GM18508 (cell line): Measurements from ENCODE around the gene BAZ1B.
"Not testable (repeated sequence)": the region's sequence is repeated elsewhere in the genome, so short reads cannot be mapped to it uniquely, and the experiment has no call there.

Source experiments
- ATAC-seq: cut with Tn5 transposase; IDR thresholded peaks from one replicate; pipeline ENCODE4 v1.9.1; 2021; ENCODE audit warnings: moderate number of reproducible peaks; ENCODE audit not compliant: insufficient read depth, unreplicated experiment

The BAZ1B gene

GRCh38 chr7:73448609-73449008 is 73.5 kb downstream of the BAZ1B start:
- ATAC-seq = no peak

GRCh38 chr7:73447121-73447733 is 74.9 kb downstream of the BAZ1B start:
- no peak for ATAC-seq

GRCh38 chr7:73446682-73447081 is 75.4 kb downstream of the BAZ1B start:
- no peak for ATAC-seq

GRCh38 chr7:73443548-73444255 is 78.4 kb downstream of the BAZ1B start:
- ATAC-seq = no peak

GRCh38 chr7:73442903-73443500 is 79.1 kb downstream of the BAZ1B start:
- ATAC-seq = no peak

- ATAC-seq = no peak
Observed at GRCh38 chr7:73442222-73442902, 79.7 kb downstream of the BAZ1B start.

- ATAC-seq = no peak
Observed at GRCh38 chr7:73439410-73439704, 82.7 kb downstream of the BAZ1B start.

- ATAC-seq = no peak
Observed at GRCh38 chr7:73438547-73439409, 83.3 kb downstream of the BAZ1B start.

GRCh38 chr7:73437621-73438416 is 84.3 kb downstream of the BAZ1B start:
- no peak for ATAC-seq

GRCh38 chr7:73437091-73437490 is 85.0 kb downstream of the BAZ1B start:
- ATAC-seq = no peak

GRCh38 chr7:73436031-73436929 is 85.8 kb downstream of the BAZ1B start:
- ATAC-seq = no peak

- ATAC-seq = no peak
Observed at GRCh38 chr7:73435471-73436009, 86.6 kb downstream of the BAZ1B start.

GRCh38 chr7:73434701-73435069 is 87.4 kb downstream of the BAZ1B start:
- ATAC-seq = no peak

- ATAC-seq = no peak
Observed at GRCh38 chr7:73433924-73434700, 88.0 kb downstream of the BAZ1B start.

GRCh38 chr7:73432676-73433075 is 89.4 kb downstream of the BAZ1B start:
- ATAC-seq = no peak

GRCh38 chr7:73431041-73431835 is 90.9 kb downstream of the BAZ1B start:
- ATAC-seq = no peak

GRCh38 chr7:73430540-73430939 is 91.6 kb downstream of the BAZ1B start:
- not testable (repeated sequence) for ATAC-seq
